GM12878 (cell line): Measurements from ENCODE around the gene ENG. TPM values are rescaled to one million over a fixed set of nuclear protein-coding genes. Genes with fewer than 3 reads are reported as not detected.

Experiments used
- ATAC-seq: fragments of 200-7000 bp; cut with Tn5 transposase; 3 replicates; pipeline ENCODE4 v1.9.1; 2020; ENCODE audit warnings: mild to moderate bottlenecking, moderate library complexity
- BruUV-seq: library from RNA; stranded (reverse); fragments of 400-500 nt; replicated peaks from 2 replicates; lab custom pipeline; 2021; lab: Mats Ljungman, UMichigan
- CTCF ChIA-PET: fragments of 300-600 bp; sonication (Branson Sonifier 250); formaldehyde crosslinking; extraction: SDS; loops from one replicate; lab custom pipeline; 2021; ENCODE audit warnings: inconsistent platforms; lab: Yijun Ruan, JAX
- POLR2A ChIA-PET: fragments of 350-600 bp; formaldehyde crosslinking; extraction: SDS; loops from one replicate; lab custom pipeline; 2021; ENCODE audit warnings: inconsistent platforms; lab: Charles Lee
- RAD21 ChIA-PET: fragments of 300-600 bp; sonication (Branson Sonifier 250); formaldehyde crosslinking; loops from one replicate; lab custom pipeline; 2023; ENCODE audit warnings: antibody characterized with exemption; ENCODE audit not compliant: unreplicated experiment; lab: Charles Lee
- SMC1A ChIA-PET: fragments of 300-600 bp; sonication (Branson Sonifier 250); formaldehyde crosslinking; loops from one replicate; lab custom pipeline; 2023; ENCODE audit not compliant: unreplicated experiment, uncharacterized antibody; lab: Charles Lee
- DNase-seq: peaks from one replicate; pipeline ENCODE4 v3.0.0-alpha.2; 2011; ENCODE audit warnings: low read depth, low spot score
- FAIRE-seq: peaks from 3 replicates; lab custom pipeline; 2011; peaks lifted over from hg19 to GRCh38; lab: Jason Lieb, UNC
- H2AFZ ChIP-seq: 2 replicates; pipeline ENCODE4 v1.6.0; 2011; ENCODE audit warnings: low read depth, low read length, control low read depth; ENCODE audit not compliant: control insufficient read depth
- H3K27ac ChIP-seq: 2 replicates; pipeline ENCODE4 v1.5.1; 2011; ENCODE audit warnings: control low read depth; ENCODE audit not compliant: control insufficient read depth, insufficient read depth
- H3K27me3 ChIP-seq, 2 experiments: replicated peaks in 1 of 2; 2 replicates each; pipeline versions ENCODE4 v1.6.0 to v1.6.1; 2011; ENCODE audit warnings: low read length in 1 of 2; ENCODE audit not compliant: control insufficient read depth in 2 of 2, insufficient read depth in 2 of 2
- H3K36me3 ChIP-seq, 2 experiments: 2 replicates each; pipeline ENCODE4 v1.5.1; 2011; ENCODE audit warnings: low read length in 1 of 2; ENCODE audit not compliant: control insufficient read depth in 2 of 2, insufficient read depth in 2 of 2
- H3K4me1 ChIP-seq: 2 replicates; pipeline ENCODE4 v1.6.1; 2011; ENCODE audit warnings: mild to moderate bottlenecking, low read length, moderate library complexity, mixed read lengths; ENCODE audit not compliant: control insufficient read depth, insufficient read depth
- H3K4me2 ChIP-seq: 2 replicates; pipeline ENCODE4 v1.6.0; 2011; ENCODE audit warnings: control low read depth; ENCODE audit not compliant: control insufficient read depth, insufficient read depth
- H3K4me3 ChIP-seq: fragments of 200-600 bp; sonication (generic); 2 replicates; pipeline ENCODE4 v1.5.1; 2016
- H3K79me2 ChIP-seq: 2 replicates; pipeline ENCODE4 v1.6.0; 2011; ENCODE audit warnings: low read length; ENCODE audit not compliant: control insufficient read depth, insufficient read depth
- H3K9ac ChIP-seq: 2 replicates; pipeline ENCODE4 v1.8.0; 2011; ENCODE audit warnings: low read length, control low read depth, mixed read lengths; ENCODE audit not compliant: control insufficient read depth, insufficient read depth
- H3K9me3 ChIP-seq: replicated peaks from 3 replicates; pipeline ENCODE4 v1.5.1; 2011; ENCODE audit warnings: mild to moderate bottlenecking, low read length; ENCODE audit not compliant: control insufficient read depth, insufficient read depth
- H4K20me1 ChIP-seq: 2 replicates; pipeline ENCODE4 v1.6.0; 2011; ENCODE audit not compliant: control insufficient read depth, insufficient read depth
- ATF7 ChIP-seq: fragments of 450-650 bp; IDR thresholded peaks from 2 replicates; pipeline ENCODE4 v1.6.1; 2016; ENCODE audit warnings: low read depth, mild to moderate bottlenecking
- BHLHE40 ChIP-seq, 2 experiments: fragments of 450-650 bp in 1 of 2; IDR thresholded peaks; 2 replicates each; pipeline ENCODE4 v1.6.1; 2011 to 2017; ENCODE audit warnings: low read depth in 2 of 2, borderline replicate concordance in 1 of 2, improper control_type of control experiment in 1 of 2, low read length in 1 of 2, mild to moderate bottlenecking in 1 of 2
- DPF2 ChIP-seq: fragments of 450-650 bp; IDR thresholded peaks from 2 replicates; pipeline ENCODE4 v1.6.1; 2017; ENCODE audit warnings: mild to moderate bottlenecking
- HDAC6 ChIP-seq: fragments of 200-600 bp; sonication (generic); IDR thresholded peaks from one replicate; pipeline ENCODE4 v1.8.0; 2017; ENCODE audit warnings: antibody characterized with exemption; ENCODE audit not compliant: unreplicated experiment
- IKZF1 ChIP-seq: fragments of 450-650 bp; conservative IDR thresholded peaks from 2 replicates; pipeline ENCODE4 v1.6.1; 2017; ENCODE audit warnings: antibody characterized with exemption, mild to moderate bottlenecking
- JUNB ChIP-seq: IDR thresholded peaks from 2 replicates; pipeline ENCODE4 v1.6.1; 2016; ENCODE audit warnings: antibody characterized with exemption, mild to moderate bottlenecking
- MTA2 ChIP-seq: fragments of 450-650 bp; IDR thresholded peaks from 2 replicates; pipeline ENCODE4 v1.6.1; 2016; ENCODE audit warnings: low read depth, mild to moderate bottlenecking, moderate library complexity
- SMAD1 ChIP-seq: fragments of 450-650 bp; IDR thresholded peaks from 2 replicates; pipeline ENCODE4 v1.6.1; 2018; ENCODE audit warnings: mild to moderate bottlenecking, low read depth; ENCODE audit not compliant: partially characterized antibody
- SPI1 ChIP-seq: IDR thresholded peaks from 2 replicates; pipeline ENCODE4 v1.6.1; 2011; ENCODE audit warnings: low read depth, mild to moderate bottlenecking, low read length, moderate library complexity, borderline replicate concordance; ENCODE audit not compliant: insufficient read depth
- STAT3 ChIP-seq: IDR thresholded peaks from 2 replicates; pipeline ENCODE4 v1.6.1; 2011; ENCODE audit warnings: low read depth, low read length, improper control_type of control experiment
- TCF7 ChIP-seq: IDR thresholded peaks from 2 replicates; pipeline ENCODE4 v1.6.1; 2014; ENCODE audit warnings: antibody characterized with exemption, borderline replicate concordance
- ZBED1 ChIP-seq: IDR thresholded peaks from 2 replicates; pipeline ENCODE4 v1.6.1; 2016; ENCODE audit warnings: borderline replicate concordance
- WGBS: methylation state at CpG from one replicate; pipeline ENCODE4 v1.1.6; 2016; ENCODE audit warnings: low lambda C conversion rate; ENCODE audit not compliant: insufficient replicate concordance, insufficient coverage; ENCODE audit errors: missing lambda C conversion rate; 5-methylcytosine and 5-hydroxymethylcytosine counted together
- in situ Hi-C: fragments of 300-500 bp; cut with MboI; formaldehyde crosslinking; loops from 9 replicates; pipeline ENCODE4 v1.14.3; 2018; ENCODE audit warnings: mixed read lengths
- intact Hi-C: fragments of 100-400 bp; cut with micrococcal nuclease; formaldehyde crosslinking; loops from one replicate; pipeline ENCODE4 v1.14.2; 2022; ENCODE audit not compliant: unreplicated experiment
- polyA plus RNA-seq, 11 experiments: library from polyadenylated mRNA; depleted of rRNA in 4 of 11; unstranded in 6 of 11; stranded (reverse) in 5 of 11; fragments of >200 nt; fragmentation: Nextera tagmentation in 4 of 11; fragmentation: Illumina TruSeq in 1 of 11; extraction: Ambion mirVana in 4 of 11; extraction: Trizol in 1 of 11; gene quantifications; 1 replicate in 1 of 11; 2 replicates in 10 of 11; pipeline versions ENCODE4 v1.2.1 to v1.2.3, GENCODE V29; 2011 to 2016; ENCODE audit warnings: inconsistent platforms in 2 of 11, missing spikeins in 2 of 11, low read depth in 1 of 11
- total RNA-seq, 4 experiments: library from RNA; depleted of rRNA in 3 of 4; stranded (reverse); fragments of >200 nt in 3 of 4; fragmentation: Illumina TruSeq in 1 of 4; extraction: Trizol in 1 of 4; gene quantifications; 2 replicates each; pipeline versions ENCODE4 v1.2.1 to v1.2.3, GENCODE V29; 2013 to 2021
- TF ChIP-seq, protein P1 (sequence below): fragments of 450-650 bp; IDR thresholded peaks from 2 replicates; pipeline ENCODE4 v1.6.1; 2018; ENCODE audit warnings: mild to moderate bottlenecking, low read depth, moderate library complexity; ENCODE audit not compliant: partially characterized antibody
- TF ChIP-seq, protein P2 (sequence below): IDR thresholded peaks from 2 replicates; pipeline ENCODE4 v1.6.1; 2012; ENCODE audit warnings: low read depth, low read length, improper control_type of control experiment
- TF ChIP-seq, protein P3 (sequence below): IDR thresholded peaks from 2 replicates; pipeline ENCODE4 v1.6.1; 2011; ENCODE audit warnings: borderline replicate concordance, low read depth, mild to moderate bottlenecking, moderate library complexity, mixed read lengths, low read length; ENCODE audit not compliant: insufficient read depth; ENCODE audit errors: extremely low read length
- TF ChIP-seq, protein P4 (sequence below): fragments of 450-650 bp; IDR thresholded peaks from 2 replicates; pipeline ENCODE4 v1.6.1; 2017; ENCODE audit warnings: borderline replicate concordance

The ENG gene
- total and polyA plus RNA-seq, 10 of the 15 experiments (the other 5 are each of a cell fraction or from before 2014, with no cell fraction given): 0.14 to 10.1 (median 2.0) TPM

DNA sequence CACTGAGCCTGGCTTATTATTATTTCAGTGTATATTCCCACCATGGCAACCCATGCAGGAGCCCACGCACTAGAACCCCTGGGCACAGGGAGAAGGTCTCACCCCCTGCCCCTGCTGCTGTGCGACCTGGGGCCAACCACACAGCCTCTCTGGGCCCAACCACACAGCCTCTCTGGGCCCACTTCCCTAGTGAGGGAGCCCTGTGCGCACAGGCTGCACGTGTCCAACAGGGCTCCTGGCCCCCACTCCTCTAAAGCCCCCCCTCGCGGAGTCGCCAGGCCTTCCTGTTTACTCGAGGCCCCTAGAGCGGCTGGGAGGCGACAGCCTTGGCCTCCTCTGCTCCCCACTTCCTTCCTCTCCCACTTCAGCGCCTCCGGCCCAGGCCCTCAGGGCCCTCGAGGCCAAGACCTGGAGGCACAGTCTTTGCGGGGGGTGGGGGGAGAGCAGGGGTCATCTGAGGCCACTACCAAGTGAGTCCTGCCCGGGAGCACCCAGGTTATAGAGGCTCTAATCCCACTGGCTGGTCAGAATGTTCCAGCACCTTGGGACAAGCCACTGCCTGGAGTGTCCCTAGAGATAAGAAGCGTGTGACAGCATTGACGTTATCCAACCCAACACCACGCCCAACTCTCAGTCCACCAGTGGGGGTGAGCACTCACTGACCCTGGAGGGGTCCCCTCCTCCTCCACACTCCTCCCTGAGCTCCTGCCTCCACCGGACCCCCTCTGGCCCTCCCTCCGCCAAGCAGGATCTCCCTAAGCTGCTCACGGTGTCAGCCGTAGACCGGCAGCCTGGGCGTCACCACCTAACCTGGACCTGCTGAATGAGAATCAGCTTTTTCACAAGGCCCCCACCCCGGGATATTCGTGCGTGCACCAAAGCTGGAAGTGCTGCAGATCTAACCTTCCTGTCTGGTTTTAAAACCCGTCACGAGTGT, 7.9 kb upstream of the ENG start:
- ChIA-PET POLR2A (interaction anchor here (0.6 kb wide), 1 partner anchor 57 kb away, joined by 3 read pairs; no protein-coding TSS in a partner anchor), SMC1A (interaction anchor here (0.9 kb wide), 2 partner anchors 59 to 127 kb away, joined by 3 to 5 read pairs; partner anchors contain the start of gene TOR2A), CTCF (interaction anchor here (0.7 to 3.1 kb wide), 7 partner anchors 7 to 127 kb away, joined by 3 to 14 read pairs (median 4); partner anchors contain the start of genes ENG and TOR2A), RAD21 (interaction anchor here (0.6 to 1.3 kb wide), 5 partner anchors 34 to 128 kb away, joined by 3 to 5 read pairs (median 3); partner anchors contain the start of genes ST6GALNAC4 and TOR2A)
- no peak for DNase-seq
- Histone ChIP-seq H3K27ac (no peak overlapping the region), H4K20me1 (no peaks in the 10 kb centered on the region), H3K4me3 (no peak overlapping the region), H3K36me3 (no peaks in the 10 kb centered on the region), H3K4me1 (peaks cover 31% of the 10 kb centered on the region), H3K27me3 (no peaks in the 10 kb centered on the region), H3K9me3 (no peaks in the 10 kb centered on the region), H2AFZ (peak overlapping the region; percentile 72), H3K9ac (no peak overlapping the region), H3K79me2 (no peaks in the 10 kb centered on the region), H3K4me2 (no peak overlapping the region)
- in situ Hi-C loops: no loop called here
- peak; percentile 19 for ATAC-seq
- no TSS peak for BruUV-seq
- FAIRE-seq: no peak
- 22% methylated on average over 29 of the region's 29 CpGs for WGBS
- intact Hi-C loops: no loop called here
- TF ChIP-seq JUNB (no peak), ATF7 (no peak), ZBED1 (no peak), DPF2 (no peak), IKZF1 (0 out of 2 replicates have a peak, but pooled peaks have one; percentile 13), MTA2 (no peak), STAT3 (no peak), HDAC6 (no peak), TCF7 (no peak), SMAD1 (no peak), SPI1 (peak; percentile 1; the same call in 1 of the 2 replicates), BHLHE40 (IDR thresholded peaks at IDR 0.05; ENCODE audit: borderline replicate concordance in 1 of 2, low read depth in 2 of 2, low read length in 1 of 2) (peak; percentile 30 to 31; a peak in 2 of 4 replicates)
- TF ChIP-seq, protein P1, sequence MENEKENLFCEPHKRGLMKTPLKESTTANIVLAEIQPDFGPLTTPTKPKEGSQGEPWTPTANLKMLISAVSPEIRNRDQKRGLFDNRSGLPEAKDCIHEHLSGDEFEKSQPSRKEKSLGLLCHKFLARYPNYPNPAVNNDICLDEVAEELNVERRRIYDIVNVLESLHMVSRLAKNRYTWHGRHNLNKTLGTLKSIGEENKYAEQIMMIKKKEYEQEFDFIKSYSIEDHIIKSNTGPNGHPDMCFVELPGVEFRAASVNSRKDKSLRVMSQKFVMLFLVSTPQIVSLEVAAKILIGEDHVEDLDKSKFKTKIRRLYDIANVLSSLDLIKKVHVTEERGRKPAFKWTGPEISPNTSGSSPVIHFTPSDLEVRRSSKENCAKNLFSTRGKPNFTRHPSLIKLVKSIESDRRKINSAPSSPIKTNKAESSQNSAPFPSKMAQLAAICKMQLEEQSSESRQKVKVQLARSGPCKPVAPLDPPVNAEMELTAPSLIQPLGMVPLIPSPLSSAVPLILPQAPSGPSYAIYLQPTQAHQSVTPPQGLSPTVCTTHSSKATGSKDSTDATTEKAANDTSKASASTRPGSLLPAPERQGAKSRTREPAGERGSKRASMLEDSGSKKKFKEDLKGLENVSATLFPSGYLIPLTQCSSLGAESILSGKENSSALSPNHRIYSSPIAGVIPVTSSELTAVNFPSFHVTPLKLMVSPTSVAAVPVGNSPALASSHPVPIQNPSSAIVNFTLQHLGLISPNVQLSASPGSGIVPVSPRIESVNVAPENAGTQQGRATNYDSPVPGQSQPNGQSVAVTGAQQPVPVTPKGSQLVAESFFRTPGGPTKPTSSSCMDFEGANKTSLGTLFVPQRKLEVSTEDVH: no peak
- TF ChIP-seq, protein P2, sequence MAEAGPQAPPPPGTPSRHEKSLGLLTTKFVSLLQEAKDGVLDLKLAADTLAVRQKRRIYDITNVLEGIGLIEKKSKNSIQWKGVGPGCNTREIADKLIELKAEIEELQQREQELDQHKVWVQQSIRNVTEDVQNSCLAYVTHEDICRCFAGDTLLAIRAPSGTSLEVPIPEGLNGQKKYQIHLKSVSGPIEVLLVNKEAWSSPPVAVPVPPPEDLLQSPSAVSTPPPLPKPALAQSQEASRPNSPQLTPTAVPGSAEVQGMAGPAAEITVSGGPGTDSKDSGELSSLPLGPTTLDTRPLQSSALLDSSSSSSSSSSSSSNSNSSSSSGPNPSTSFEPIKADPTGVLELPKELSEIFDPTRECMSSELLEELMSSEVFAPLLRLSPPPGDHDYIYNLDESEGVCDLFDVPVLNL: no peak
- TF ChIP-seq, protein P3, sequence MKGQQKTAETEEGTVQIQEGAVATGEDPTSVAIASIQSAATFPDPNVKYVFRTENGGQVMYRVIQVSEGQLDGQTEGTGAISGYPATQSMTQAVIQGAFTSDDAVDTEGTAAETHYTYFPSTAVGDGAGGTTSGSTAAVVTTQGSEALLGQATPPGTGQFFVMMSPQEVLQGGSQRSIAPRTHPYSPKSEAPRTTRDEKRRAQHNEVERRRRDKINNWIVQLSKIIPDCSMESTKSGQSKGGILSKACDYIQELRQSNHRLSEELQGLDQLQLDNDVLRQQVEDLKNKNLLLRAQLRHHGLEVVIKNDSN: no peak
- TF ChIP-seq, protein P4, sequence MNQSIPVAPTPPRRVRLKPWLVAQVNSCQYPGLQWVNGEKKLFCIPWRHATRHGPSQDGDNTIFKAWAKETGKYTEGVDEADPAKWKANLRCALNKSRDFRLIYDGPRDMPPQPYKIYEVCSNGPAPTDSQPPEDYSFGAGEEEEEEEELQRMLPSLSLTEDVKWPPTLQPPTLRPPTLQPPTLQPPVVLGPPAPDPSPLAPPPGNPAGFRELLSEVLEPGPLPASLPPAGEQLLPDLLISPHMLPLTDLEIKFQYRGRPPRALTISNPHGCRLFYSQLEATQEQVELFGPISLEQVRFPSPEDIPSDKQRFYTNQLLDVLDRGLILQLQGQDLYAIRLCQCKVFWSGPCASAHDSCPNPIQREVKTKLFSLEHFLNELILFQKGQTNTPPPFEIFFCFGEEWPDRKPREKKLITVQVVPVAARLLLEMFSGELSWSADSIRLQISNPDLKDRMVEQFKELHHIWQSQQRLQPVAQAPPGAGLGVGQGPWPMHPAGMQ: no peak
